HG02840 (cell line): Measurements from ENCODE around the gene UBE2V1.
"Not testable (repeated sequence)": the region's sequence is repeated elsewhere in the genome, so short reads cannot be mapped to it uniquely, and the experiment has no call there.

ENCODE experiments used
- ATAC-seq: cut with Tn5 transposase; IDR thresholded peaks from one replicate; pipeline ENCODE4 v1.9.1; 2021; ENCODE audit warnings: mild to moderate bottlenecking, moderate library complexity, moderate number of reproducible peaks; ENCODE audit not compliant: unreplicated experiment, low FRiP score

The UBE2V1 gene

GRCh38 chr20:50138120-50138478 is 25.1 kb upstream of the UBE2V1 start:
- ATAC-seq = no peak

- not testable (repeated sequence) for ATAC-seq
Observed at GRCh38 chr20:50137702-50138101, 24.8 kb upstream of the UBE2V1 start.

- ATAC-seq = no peak
Observed at GRCh38 chr20:50136822-50137599, 24.1 kb upstream of the UBE2V1 start.

- ATAC-seq = not testable (repeated sequence)
Observed at GRCh38 chr20:50135157-50135556, 22.2 kb upstream of the UBE2V1 start.

GRCh38 chr20:50133474-50134217 is 20.7 kb upstream of the UBE2V1 start:
- no peak for ATAC-seq

GRCh38 chr20:50133041-50133440 is 20.1 kb upstream of the UBE2V1 start:
- no peak for ATAC-seq

- no peak for ATAC-seq
Observed at GRCh38 chr20:50130995-50131394, 18.0 kb upstream of the UBE2V1 start.

- no peak for ATAC-seq
Observed at GRCh38 chr20:50130356-50130723, 17.4 kb upstream of the UBE2V1 start.

GRCh38 chr20:50129662-50130355 is 16.9 kb upstream of the UBE2V1 start:
- ATAC-seq = no peak

- no peak for ATAC-seq
Observed at GRCh38 chr20:50128520-50128905, 15.6 kb upstream of the UBE2V1 start.

- ATAC-seq = no peak
Observed at GRCh38 chr20:50127587-50128519, 14.9 kb upstream of the UBE2V1 start.

GRCh38 chr20:50126662-50127061 is 13.7 kb upstream of the UBE2V1 start:
- ATAC-seq = no peak

- ATAC-seq = no peak
Observed at GRCh38 chr20:50125279-50125678, 12.3 kb upstream of the UBE2V1 start.

GRCh38 chr20:50124496-50124895 is 11.5 kb upstream of the UBE2V1 start:
- ATAC-seq = no peak

GRCh38 chr20:50123418-50123817 is 10.5 kb upstream of the UBE2V1 start:
- ATAC-seq = no peak

- ATAC-seq = no peak
Observed at GRCh38 chr20:50122763-50123162, 9.8 kb upstream of the UBE2V1 start.

- ATAC-seq = no peak
Observed at GRCh38 chr20:50121858-50122271, 8.9 kb upstream of the UBE2V1 start.

GRCh38 chr20:50120935-50121693 is 8.2 kb upstream of the UBE2V1 start:
- no peak for ATAC-seq

- no peak for ATAC-seq
Observed at GRCh38 chr20:50118203-50118602, 5.3 kb upstream of the UBE2V1 start.
